Measurements from ENCODE around the gene KCNE5.
"Not testable (repeated sequence)": the region's sequence is repeated elsewhere in the genome, so short reads cannot be mapped to it uniquely, and the experiment has no call there.

KCNE5 gene, protein sequence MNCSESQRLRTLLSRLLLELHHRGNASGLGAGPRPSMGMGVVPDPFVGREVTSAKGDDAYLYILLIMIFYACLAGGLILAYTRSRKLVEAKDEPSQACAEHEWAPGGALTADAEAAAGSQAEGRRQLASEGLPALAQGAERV

DNA sequence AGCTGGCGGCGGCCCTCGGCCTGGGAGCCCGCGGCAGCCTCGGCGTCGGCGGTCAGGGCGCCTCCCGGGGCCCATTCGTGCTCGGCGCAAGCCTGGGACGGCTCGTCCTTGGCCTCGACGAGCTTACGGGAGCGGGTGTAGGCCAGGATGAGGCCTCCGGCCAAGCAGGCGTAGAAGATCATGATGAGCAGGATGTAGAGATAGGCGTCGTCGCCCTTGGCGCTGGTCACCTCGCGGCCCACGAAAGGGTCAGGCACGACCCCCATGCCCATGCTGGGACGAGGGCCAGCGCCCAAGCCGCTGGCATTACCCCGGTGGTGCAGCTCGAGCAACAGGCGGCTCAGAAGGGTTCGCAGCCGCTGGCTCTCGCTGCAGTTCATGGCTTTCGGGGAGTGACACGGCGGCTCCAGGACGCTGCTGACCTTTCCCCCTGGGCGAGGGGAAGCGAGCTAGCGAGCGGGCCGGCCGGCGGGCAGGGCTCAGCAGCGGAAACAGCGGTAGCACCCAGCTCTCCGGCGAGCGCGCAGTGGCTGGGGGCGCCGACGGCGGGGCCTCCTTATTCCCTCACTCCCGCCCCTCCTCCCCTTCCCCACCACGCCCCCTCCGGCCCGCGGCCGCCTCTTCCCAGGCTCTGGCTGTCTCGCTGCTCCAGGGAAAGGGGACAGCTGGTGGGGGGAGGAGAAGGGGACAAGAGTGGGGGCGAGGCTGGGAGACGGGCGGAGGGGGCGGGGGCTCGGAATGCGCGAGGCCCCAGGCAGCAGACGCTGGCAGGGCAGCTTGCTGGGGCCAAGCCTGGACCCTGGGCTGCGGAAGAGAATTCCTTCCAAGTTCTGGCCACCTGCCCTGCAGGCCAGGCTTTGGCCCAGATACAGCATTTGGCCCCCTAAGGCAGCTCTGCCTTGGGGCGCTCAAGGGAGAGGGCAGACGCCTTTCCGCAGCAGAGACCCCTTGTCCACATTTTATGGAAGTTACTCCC, at the start of gene KCNE5:
Gene KCNE5, minus strand, starts transcription at position 532 of the 976 bp plus-strand sequence. Its CDS starts 152 bp downstream, at position 380.
- DNase-seq: no peak

DNA sequence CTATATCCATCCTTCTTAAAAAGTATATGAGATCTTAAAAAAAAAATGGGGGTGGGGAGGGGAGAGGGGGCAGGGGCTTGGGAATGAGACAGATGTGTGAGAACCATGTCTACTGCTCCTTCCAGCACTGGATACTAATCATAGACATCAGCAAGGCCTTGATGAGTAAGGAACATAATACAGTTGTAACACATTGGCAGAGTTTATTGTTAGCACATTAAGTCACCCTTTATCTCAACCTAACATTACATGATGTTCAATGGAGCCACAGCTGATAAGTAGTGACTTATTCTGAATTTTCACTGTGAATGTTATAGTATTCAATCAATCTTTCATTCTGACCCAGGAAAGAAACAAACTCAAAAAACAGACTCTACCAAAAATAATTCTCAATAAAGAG, 47.3 kb upstream of the KCNE5 start:
- DNase-seq: no peak

GRCh38 chrX:109671170-109671569, 46.2 kb upstream of the KCNE5 start:
- DNase-seq: not testable (repeated sequence)

- DNase-seq: no peak
Observed at GRCh38 chrX:109667986-109668385, 43.0 kb upstream of the KCNE5 start.

- no peak for DNase-seq
Observed at GRCh38 chrX:109660435-109661143, 35.6 kb upstream of the KCNE5 start.

- no peak for DNase-seq
Observed at GRCh38 chrX:109658391-109658790, 33.4 kb upstream of the KCNE5 start.

DNA sequence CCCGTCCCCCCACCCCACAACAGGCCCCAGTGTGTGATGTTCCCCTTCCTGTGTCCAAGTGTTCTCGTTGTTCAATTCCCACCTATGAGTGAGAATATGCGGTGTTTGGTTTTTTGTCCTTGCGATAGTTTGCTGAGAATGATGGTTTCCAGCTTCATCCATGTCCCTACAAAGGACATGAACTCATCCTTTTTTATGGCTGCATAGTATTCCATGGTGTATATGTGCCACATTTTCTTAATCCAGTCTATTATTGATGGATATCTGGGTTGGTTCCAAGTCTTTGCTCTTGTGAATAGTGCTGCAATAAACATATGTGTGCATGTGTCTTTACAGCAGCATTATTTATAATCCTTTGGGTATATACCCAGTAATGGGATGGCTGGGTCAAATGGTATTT, 32.4 kb upstream of the KCNE5 start:
- DNase-seq: not testable (repeated sequence)

DNA sequence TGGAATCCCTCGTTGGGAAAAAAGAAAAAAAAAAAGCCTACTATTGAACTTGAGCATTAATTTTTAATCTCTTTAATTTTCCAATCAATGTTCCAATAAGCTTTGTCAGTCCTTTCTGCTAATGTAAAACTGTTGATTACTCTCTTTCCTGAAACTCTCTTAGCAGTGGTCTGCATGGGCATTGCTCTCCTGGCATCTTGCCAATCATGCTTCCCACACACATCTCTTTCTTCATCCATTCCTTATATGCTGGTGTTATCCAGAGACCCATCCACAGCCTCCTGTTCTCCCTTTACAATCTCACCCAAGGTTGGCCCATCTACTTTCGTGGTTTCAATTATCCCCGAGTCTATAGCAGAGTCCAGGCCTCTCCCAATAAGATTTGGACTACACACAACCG, 31.8 kb upstream of the KCNE5 start:
- DNase-seq: no peak

- DNase-seq: no peak
Observed at GRCh38 chrX:109655502-109656201, 30.7 kb upstream of the KCNE5 start.

- DNase-seq: no peak
Observed at GRCh38 chrX:109654516-109655109, 29.6 kb upstream of the KCNE5 start.

GRCh38 chrX:109644671-109645070, 19.7 kb upstream of the KCNE5 start:
- DNase-seq: not testable (repeated sequence)

DNA sequence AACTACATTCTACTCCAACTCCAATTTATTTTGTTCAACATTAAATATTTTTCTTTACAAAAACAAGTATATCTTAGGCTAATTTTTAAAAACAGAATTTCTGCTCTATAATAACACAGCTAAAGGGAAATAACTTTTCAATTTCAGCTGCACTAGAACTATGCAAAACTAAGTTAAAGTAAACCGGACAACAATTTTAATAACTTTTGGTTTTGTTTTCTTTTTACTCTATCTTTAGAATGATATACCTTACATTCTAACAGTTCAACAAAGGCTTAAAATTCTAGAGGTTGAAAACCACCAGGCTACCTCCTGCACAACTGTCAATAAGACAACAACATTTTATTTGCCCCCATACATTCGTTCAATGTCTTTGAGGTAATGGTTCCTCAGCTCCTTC, 18.7 kb upstream of the KCNE5 start:
- no peak for DNase-seq

GRCh38 chrX:109638158-109638557, 13.2 kb upstream of the KCNE5 start:
- DNase-seq: no peak

DNA sequence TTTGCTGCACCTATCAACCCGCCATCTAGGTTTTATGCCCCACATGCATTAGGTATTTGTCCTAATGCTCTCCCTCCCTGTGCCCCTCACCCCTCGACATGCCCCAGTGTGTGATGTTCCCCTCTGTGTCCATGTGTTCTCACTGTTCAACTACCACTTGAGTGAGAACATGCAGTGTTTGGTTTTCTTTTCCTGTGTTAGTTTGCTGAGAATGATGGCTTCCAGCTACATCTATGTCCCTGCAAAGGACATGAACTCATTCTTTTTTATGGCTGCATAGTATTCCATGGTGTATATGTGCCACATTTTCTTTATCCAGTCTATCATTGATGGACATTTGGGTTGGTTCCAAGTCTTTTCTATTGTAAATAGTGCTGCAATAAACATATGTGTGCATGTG, 12.5 kb upstream of the KCNE5 start:
- DNase-seq: not testable (repeated sequence)

DNA sequence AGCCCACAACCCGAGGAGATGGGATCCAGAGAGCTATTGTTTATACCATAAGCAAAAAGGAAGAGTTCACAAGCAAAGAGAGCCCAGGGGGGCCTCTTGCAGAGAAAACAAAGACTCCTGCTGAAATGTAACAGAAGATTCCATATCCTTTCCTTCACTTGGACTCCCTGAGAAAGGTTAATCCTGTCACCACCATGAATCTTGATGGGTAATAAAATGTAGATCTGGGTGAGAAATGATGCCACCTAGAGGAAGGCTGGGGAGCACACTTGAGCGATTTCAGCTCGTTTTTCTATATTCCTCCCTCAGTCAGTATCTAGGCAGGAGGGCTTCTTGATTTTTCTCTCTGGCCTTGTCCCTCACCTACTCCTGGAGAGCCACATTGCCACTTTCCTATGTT, 10.2 kb upstream of the KCNE5 start:
- no peak for DNase-seq

- no peak for DNase-seq
Observed at GRCh38 chrX:109632906-109633504, 8.0 kb upstream of the KCNE5 start.

DNA sequence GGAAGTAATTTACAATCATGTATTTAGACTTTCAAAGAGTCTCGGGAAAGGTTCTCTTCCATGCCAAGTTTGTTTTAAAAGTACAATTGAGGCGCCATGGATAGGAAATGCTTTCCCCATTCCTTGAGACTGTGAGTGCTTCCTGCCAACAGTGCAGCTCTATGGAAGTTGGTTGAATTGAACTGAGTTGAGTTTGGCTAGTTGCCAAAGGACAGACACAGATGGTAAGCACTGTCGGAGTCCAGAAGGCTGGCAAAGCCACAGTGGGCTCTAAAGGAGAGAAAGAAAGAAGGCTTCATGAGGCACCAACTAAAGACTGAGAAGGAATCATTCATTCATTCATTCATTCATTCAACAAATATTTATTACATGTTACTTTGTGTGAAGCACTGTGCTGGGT, 4.3 kb upstream of the KCNE5 start:
- DNase-seq: no peak

- no peak for DNase-seq
Observed at GRCh38 chrX:109626637-109627036, 1.7 kb upstream of the KCNE5 start.

DNA sequence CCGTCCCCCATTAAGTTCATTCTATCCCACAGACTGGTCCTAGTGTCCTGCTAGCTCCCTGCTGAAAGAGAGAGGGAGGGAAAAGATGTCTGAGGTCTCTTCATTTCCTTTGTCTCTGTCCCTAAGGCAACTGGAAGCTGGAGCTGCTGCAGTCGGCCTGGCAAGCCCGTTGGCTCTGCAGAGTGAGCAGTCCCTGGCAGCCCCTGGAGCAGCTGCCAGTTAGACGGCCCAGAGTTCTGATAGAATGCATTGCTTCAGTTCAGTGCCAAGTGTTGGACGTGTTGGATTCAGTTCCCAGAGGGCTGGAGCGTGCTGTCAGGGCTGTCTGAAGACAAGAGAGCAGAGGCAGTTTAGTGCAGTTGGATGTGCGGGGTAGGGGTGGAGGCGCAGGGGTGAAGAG, 975 bp downstream of the KCNE5 start:
- no peak for DNase-seq

DNA sequence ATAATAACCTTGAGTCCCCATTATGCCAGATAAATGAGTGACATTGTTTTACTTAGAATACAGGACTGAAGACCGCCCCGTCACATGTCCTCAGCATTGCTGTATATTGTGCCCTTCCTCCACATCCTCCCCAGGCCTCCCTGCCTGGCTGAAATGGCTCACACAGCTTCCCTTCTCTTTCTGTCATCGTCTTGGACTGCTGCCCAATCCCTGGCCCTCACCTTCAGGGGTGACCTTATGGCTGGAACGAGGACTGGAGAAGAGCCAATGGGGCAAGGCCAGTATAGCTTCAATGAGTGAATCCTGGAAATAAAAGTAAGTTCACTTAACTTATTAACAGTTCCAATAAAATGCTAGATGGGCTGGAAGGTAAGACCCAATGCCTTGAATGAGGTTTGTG, 2.7 kb downstream of the KCNE5 start:
- no peak for DNase-seq

DNA sequence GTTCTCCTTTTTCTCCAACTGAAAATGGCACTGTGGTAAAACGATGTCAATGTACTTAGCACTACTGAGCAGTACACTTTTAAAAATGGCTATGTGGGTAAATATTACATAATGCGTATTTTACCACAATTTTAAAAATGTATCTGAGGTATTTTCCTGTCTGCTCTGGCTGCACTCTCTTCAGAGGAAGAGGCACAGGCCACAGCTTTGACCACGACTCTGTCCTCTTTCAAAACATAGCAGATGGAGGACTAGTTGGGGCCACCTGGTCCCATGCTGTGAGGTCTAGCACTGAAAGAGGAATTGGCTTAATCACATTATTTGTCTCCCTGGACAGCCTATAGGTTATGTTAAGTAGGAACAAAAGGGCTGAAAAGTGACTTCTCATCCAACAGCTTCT, 5.2 kb downstream of the KCNE5 start:
- DNase-seq: no peak

- DNase-seq: no peak
Observed at GRCh38 chrX:109614951-109615350, 10.0 kb downstream of the KCNE5 start.
